ENCODE measurements around the gene NPAS3.

DNA sequence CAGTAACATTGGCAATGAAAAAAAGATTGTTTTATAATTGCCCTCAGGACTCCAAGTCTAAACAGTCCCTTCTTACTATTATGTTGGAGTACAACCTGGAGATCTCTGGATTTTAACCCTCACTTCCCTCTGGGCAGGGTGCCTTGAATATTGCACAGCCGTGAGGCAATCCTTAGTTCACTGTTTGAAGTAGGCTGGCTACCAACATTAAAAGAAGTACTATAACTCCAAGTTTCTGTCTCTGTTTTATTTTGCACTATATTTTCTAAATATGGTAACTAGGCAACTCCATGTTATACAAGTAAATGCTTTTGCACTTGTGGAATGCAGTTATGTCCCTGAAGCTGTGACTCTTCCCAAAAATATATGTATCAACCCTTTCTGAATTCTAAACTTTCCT, 521.5 kb downstream of the NPAS3 start:
- TF ChIP-seq, protein P1, sequence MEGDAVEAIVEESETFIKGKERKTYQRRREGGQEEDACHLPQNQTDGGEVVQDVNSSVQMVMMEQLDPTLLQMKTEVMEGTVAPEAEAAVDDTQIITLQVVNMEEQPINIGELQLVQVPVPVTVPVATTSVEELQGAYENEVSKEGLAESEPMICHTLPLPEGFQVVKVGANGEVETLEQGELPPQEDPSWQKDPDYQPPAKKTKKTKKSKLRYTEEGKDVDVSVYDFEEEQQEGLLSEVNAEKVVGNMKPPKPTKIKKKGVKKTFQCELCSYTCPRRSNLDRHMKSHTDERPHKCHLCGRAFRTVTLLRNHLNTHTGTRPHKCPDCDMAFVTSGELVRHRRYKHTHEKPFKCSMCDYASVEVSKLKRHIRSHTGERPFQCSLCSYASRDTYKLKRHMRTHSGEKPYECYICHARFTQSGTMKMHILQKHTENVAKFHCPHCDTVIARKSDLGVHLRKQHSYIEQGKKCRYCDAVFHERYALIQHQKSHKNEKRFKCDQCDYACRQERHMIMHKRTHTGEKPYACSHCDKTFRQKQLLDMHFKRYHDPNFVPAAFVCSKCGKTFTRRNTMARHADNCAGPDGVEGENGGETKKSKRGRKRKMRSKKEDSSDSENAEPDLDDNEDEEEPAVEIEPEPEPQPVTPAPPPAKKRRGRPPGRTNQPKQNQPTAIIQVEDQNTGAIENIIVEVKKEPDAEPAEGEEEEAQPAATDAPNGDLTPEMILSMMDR (IDR thresholded peaks at IDR 0.05; ENCODE audit: low read depth, low read length, missing input control) = no peak
- TF ChIP-seq, protein P2, sequence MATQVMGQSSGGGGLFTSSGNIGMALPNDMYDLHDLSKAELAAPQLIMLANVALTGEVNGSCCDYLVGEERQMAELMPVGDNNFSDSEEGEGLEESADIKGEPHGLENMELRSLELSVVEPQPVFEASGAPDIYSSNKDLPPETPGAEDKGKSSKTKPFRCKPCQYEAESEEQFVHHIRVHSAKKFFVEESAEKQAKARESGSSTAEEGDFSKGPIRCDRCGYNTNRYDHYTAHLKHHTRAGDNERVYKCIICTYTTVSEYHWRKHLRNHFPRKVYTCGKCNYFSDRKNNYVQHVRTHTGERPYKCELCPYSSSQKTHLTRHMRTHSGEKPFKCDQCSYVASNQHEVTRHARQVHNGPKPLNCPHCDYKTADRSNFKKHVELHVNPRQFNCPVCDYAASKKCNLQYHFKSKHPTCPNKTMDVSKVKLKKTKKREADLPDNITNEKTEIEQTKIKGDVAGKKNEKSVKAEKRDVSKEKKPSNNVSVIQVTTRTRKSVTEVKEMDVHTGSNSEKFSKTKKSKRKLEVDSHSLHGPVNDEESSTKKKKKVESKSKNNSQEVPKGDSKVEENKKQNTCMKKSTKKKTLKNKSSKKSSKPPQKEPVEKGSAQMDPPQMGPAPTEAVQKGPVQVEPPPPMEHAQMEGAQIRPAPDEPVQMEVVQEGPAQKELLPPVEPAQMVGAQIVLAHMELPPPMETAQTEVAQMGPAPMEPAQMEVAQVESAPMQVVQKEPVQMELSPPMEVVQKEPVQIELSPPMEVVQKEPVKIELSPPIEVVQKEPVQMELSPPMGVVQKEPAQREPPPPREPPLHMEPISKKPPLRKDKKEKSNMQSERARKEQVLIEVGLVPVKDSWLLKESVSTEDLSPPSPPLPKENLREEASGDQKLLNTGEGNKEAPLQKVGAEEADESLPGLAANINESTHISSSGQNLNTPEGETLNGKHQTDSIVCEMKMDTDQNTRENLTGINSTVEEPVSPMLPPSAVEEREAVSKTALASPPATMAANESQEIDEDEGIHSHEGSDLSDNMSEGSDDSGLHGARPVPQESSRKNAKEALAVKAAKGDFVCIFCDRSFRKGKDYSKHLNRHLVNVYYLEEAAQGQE (IDR thresholded peaks at IDR 0.05) = no peak
- no peak for TF ChIP-seq JUND (IDR thresholded peaks at IDR 0.05)

All from liver (tissue), 3 donors.